Tibial nerve (tissue), 4 donors: ENCODE results near the gene PRR27. TPM values are rescaled to one million over a fixed set of nuclear protein-coding genes. Genes with fewer than 3 reads are reported as not detected.
"Not testable (repeated sequence)": the region's sequence is repeated elsewhere in the genome, so short reads cannot be mapped to it uniquely, and the experiment has no call there.

Experiments
- DNase-seq, 2 donors: peaks; one replicate each; pipeline ENCODE4 v3.0.0-alpha.2; 2019; ENCODE audit warnings: low spot score in 2 of 2
- H3K27ac ChIP-seq, 4 donors: fragments of 200-600 bp; sonication (generic) in 3 of 4; one replicate each; pipeline ENCODE4 v1.5.1; 2017 to 2019; ENCODE audit warnings: mild to moderate bottlenecking in 1 of 4
- H3K27me3 ChIP-seq, 2 donors: fragments of 200-600 bp; sonication (generic) in 1 of 2; one replicate each; pipeline versions ENCODE4 v1.5.1 to v1.6.0; 2017 to 2019
- H3K36me3 ChIP-seq, 3 donors: fragments of 200-600 bp; sonication (generic); one replicate each; pipeline ENCODE4 v1.5.1; 2018 to 2019
- H3K4me1 ChIP-seq, 4 donors: fragments of 200-600 bp; sonication (generic) in 3 of 4; one replicate each; pipeline ENCODE4 v1.5.1; 2017 to 2019
- H3K4me3 ChIP-seq, 4 donors: fragments of 200-600 bp; sonication (generic) in 3 of 4; one replicate each; pipeline ENCODE4 v1.5.1; 2017 to 2019; ENCODE audit warnings: mild to moderate bottlenecking in 1 of 4, moderate library complexity in 1 of 4
- H3K9me3 ChIP-seq, 4 donors: fragments of 200-600 bp; sonication (generic) in 3 of 4; one replicate each; pipeline ENCODE4 v1.5.1; 2017 to 2019
- CTCF ChIP-seq, 5 experiments: fragments of 200-600 bp in 3 of 5; fragments of 450-650 bp in 2 of 5; sonication (generic) in 3 of 5; IDR thresholded peaks; one replicate each; pipeline ENCODE4 v1.5.1; 2016 to 2019; ENCODE audit warnings: antibody characterized with exemption in 5 of 5, mild to moderate bottlenecking in 3 of 5, moderate library complexity in 2 of 5
- EP300 ChIP-seq, 2 donors: sonication (generic); formaldehyde crosslinking; IDR thresholded peaks; one replicate each; pipeline ENCODE4 v1.6.1; 2017; ENCODE audit warnings: antibody characterized with exemption in 2 of 2, mild to moderate bottlenecking in 1 of 2
- POLR2A ChIP-seq, 2 donors: fragments of 450-650 bp; IDR thresholded peaks; one replicate each; pipeline ENCODE4 v1.6.1; 2017; ENCODE audit warnings: antibody characterized with exemption in 2 of 2, mild to moderate bottlenecking in 2 of 2, moderate library complexity in 2 of 2
- WGBS, 2 donors: methylation state at CpG; one replicate each; pipeline ENCODE4 v1.1.5; 2018; 5-methylcytosine and 5-hydroxymethylcytosine counted together
- total RNA-seq, 4 donors: library from RNA; depleted of rRNA; stranded (reverse); fragments of >200 nt; gene quantifications; one replicate each; pipeline ENCODE4 v1.1.0, GENCODE V29; 2016

The PRR27 gene
- total RNA-seq, 4 donors from 2014 or later: not detected

GRCh38 chr4:70195425-70195824 lies 41.4 kb downstream of the PRR27 start, which contains the start of gene ODAM:
TSS of gene ODAM (plus strand) at chr4:70195725. CDS start at chr4:70196544, 819 bp downstream.
- WGBS, 2 donors: 88 to 95% methylated on average over 1 of the region's 1 CpG
- no peak within 1 kb of the TSS for H3K4me3 ChIP-seq
- H3K9me3 ChIP-seq: no peaks in the 10 kb centered on the region
- H3K4me1 ChIP-seq: no peaks in the 10 kb centered on the region
- DNase-seq: no peak
- H3K36me3 ChIP-seq: no peaks in the 10 kb centered on the region
- H3K27ac ChIP-seq: no peak within 1 kb of the TSS
- H3K27me3 ChIP-seq: no peaks in the 10 kb centered on the region
- TF ChIP-seq EP300 (IDR thresholded peaks at IDR 0.05) (no peak), CTCF (IDR thresholded peaks at IDR 0.05) (no peak), POLR2A (IDR thresholded peaks at IDR 0.05) (no peak)

GRCh38 chr4:70196857-70197256 lies 42.8 kb downstream of the PRR27 start:
- Histone ChIP-seq H3K27ac (no peak overlapping the region), H3K4me3 (no peak overlapping the region), H3K9me3 (no peaks in the 10 kb centered on the region), H3K36me3 (no peaks in the 10 kb centered on the region), H3K27me3 (no peaks in the 10 kb centered on the region), H3K4me1 (no peaks in the 10 kb centered on the region)
- DNase-seq: no peak
- TF ChIP-seq EP300 (IDR thresholded peaks at IDR 0.05) (no peak), POLR2A (IDR thresholded peaks at IDR 0.05) (no peak), CTCF (IDR thresholded peaks at IDR 0.05) (no peak)
- WGBS, 2 donors: 85 to 87% methylated on average over 2 of the region's 2 CpGs

GRCh38 chr4:70197842-70198241 lies 43.8 kb downstream of the PRR27 start:
- 57 to 72% methylated on average over 2 of the region's 2 CpGs for WGBS, 2 donors
- H3K27ac ChIP-seq: no peak overlapping the region
- no peaks in the 10 kb centered on the region for H3K36me3 ChIP-seq
- no peaks in the 10 kb centered on the region for H3K9me3 ChIP-seq
- no peaks in the 10 kb centered on the region for H3K4me1 ChIP-seq
- no peaks in the 10 kb centered on the region for H3K27me3 ChIP-seq
- no peak overlapping the region for H3K4me3 ChIP-seq
- no peak for DNase-seq
- TF ChIP-seq POLR2A (IDR thresholded peaks at IDR 0.05) (no peak), EP300 (IDR thresholded peaks at IDR 0.05) (no peak), CTCF (IDR thresholded peaks at IDR 0.05) (no peak)

GRCh38 chr4:70203601-70204000 lies 49.6 kb downstream of the PRR27 start:
- Histone ChIP-seq H3K4me1 (no peaks in the 10 kb centered on the region), H3K27me3 (no peaks in the 10 kb centered on the region), H3K36me3 (no peaks in the 10 kb centered on the region), H3K27ac (no peak overlapping the region), H3K4me3 (no peak overlapping the region), H3K9me3 (no peaks in the 10 kb centered on the region)
- 53 to 55% methylated on average over 1 of the region's 1 CpG for WGBS, 2 donors
- DNase-seq: no peak
- TF ChIP-seq POLR2A (IDR thresholded peaks at IDR 0.05) (no peak), EP300 (IDR thresholded peaks at IDR 0.05) (no peak), CTCF (IDR thresholded peaks at IDR 0.05) (no peak)

- not testable (repeated sequence) for H3K36me3 ChIP-seq, H3K27ac ChIP-seq, H3K4me3 ChIP-seq, H3K9me3 ChIP-seq, DNase-seq, H3K4me1 ChIP-seq, H3K27me3 ChIP-seq
- WGBS, 2 donors: 74 to 81% methylated on average over 4 of the region's 4 CpGs
Observed at GRCh38 chr4:70212752-70213151, 58.7 kb downstream of the PRR27 start.

Other genes with a start within 250 kb of the PRR27 start
- gene CSN1S1, start 223.2 kb upstream of the PRR27 start, total RNA-seq: 1 to 10 TPM in 1 of 4 donors, not detected in 3; 3.9 TPM
- not detected for gene CSN2, start 188.5 kb upstream of the PRR27 start, total RNA-seq
- not detected for gene STATH, start 158.3 kb upstream of the PRR27 start, total RNA-seq
- gene HTN3, start 125.8 kb upstream of the PRR27 start, total RNA-seq: not detected
- not detected for gene HTN1, start 103.8 kb upstream of the PRR27 start, total RNA-seq
- gene ODAM, start 41.5 kb downstream of the PRR27 start, total RNA-seq: not detected
- not detected for gene FDCSP, start 71.9 kb downstream of the PRR27 start, total RNA-seq
- gene CSN3, start 88.4 kb downstream of the PRR27 start, total RNA-seq: not detected
- gene CABS1, start 180.7 kb downstream of the PRR27 start, total RNA-seq: not detected
- not detected for gene SMR3A, start 206.5 kb downstream of the PRR27 start, total RNA-seq
- not detected for gene SMR3B, start 228.9 kb downstream of the PRR27 start, total RNA-seq
- gene OPRPN, start 243.7 kb downstream of the PRR27 start, total RNA-seq: not detected